ENCODE results near the gene SLC47A2. TPM values are rescaled to one million over a fixed set of nuclear protein-coding genes. Genes with fewer than 3 reads are reported as not detected.

The SLC47A2 gene
- total and polyA plus RNA-seq, 2 of the 13 experiments (the other 11 are each of a cell fraction or from before 2014, with no cell fraction given): 0.04 TPM; not detected in 1

- peak; percentile 51; the same call in 1 of the 2 replicates for TF ChIP-seq PAXIP1 (CRISPR knock-in tag; conservative IDR thresholded peaks at IDR 0.05)
- TF ChIP-seq RBFOX2 (IDR thresholded peaks at IDR 0.05; ENCODE audit: low read depth, low read length): no peak
- TF ChIP-seq ZBTB21 (CRISPR knock-in tag; IDR thresholded peaks at IDR 0.05): no peak
- no peak for TF ChIP-seq ZNF18 (CRISPR knock-in tag; IDR thresholded peaks at IDR 0.05; ENCODE audit: insufficient replicate concordance)
- no peak for TF ChIP-seq JDP2 (CRISPR knock-in tag; IDR thresholded peaks at IDR 0.05; ENCODE audit: borderline replicate concordance)
- TF ChIP-seq ZMYM3 (CRISPR knock-in tag; IDR thresholded peaks at IDR 0.05): peak; percentile 58; the same call in 1 of the 2 replicates
- TF ChIP-seq JUN (CRISPR knock-in tag; IDR thresholded peaks at IDR 0.05): no peak
- TF ChIP-seq ISL2 (CRISPR knock-in tag; IDR thresholded peaks at IDR 0.05): no peak
- TF ChIP-seq ELF1 (CRISPR knock-in tag; IDR thresholded peaks at IDR 0.05): no peak
- no peak for TF ChIP-seq AGO2 (optimal IDR thresholded peaks at IDR 0.05; ENCODE audit: low read depth, low read length)
- TF ChIP-seq ZNF44 (CRISPR knock-in tag; IDR thresholded peaks at IDR 0.05): no peak
- no peak for TF ChIP-seq PAF1 (CRISPR knock-in tag; IDR thresholded peaks at IDR 0.05)
- no peak for TF ChIP-seq ZNF431 (CRISPR knock-in tag; IDR thresholded peaks at IDR 0.05; ENCODE audit: borderline replicate concordance, low read depth)
- TF ChIP-seq ESRRA (CRISPR knock-in tag; IDR thresholded peaks at IDR 0.05; ENCODE audit: low read depth): no peak
- peak; percentile 61 for TF ChIP-seq CTCF (CRISPR knock-in tag; IDR thresholded peaks at IDR 0.05)
- no peak for TF ChIP-seq ZNF577 (CRISPR knock-in tag; IDR thresholded peaks at IDR 0.05; ENCODE audit: borderline replicate concordance, low read depth)
- 0 out of 2 replicates have a peak, but pooled peaks have one; percentile 33 for TF ChIP-seq FOXP4 (CRISPR knock-in tag; IDR thresholded peaks at IDR 0.05)
- no peak for TF ChIP-seq HCFC1 (IDR thresholded peaks at IDR 0.05; ENCODE audit: low read depth, low read length)
- no peak for TF ChIP-seq TCF7L2 (IDR thresholded peaks at IDR 0.05; ENCODE audit: low read depth, low read length)
Observed at GRCh38 chr17:19703828-19704613, 12.4 kb downstream of the SLC47A2 start (continued).
